GM21529 (cell line): ENCODE results near the gene DBNDD1.
"Not testable (repeated sequence)": the region's sequence is repeated elsewhere in the genome, so short reads cannot be mapped to it uniquely, and the experiment has no call there.

Experiments
- ATAC-seq: cut with Tn5 transposase; IDR thresholded peaks from one replicate; pipeline ENCODE4 v1.9.1; 2021; ENCODE audit not compliant: unreplicated experiment

DBNDD1 gene

GRCh38 chr16:89994389-89994720 lies 24.9 kb downstream of the DBNDD1 start:
- ATAC-seq = no peak

GRCh38 chr16:89993971-89994370 lies 25.3 kb downstream of the DBNDD1 start:
- no peak for ATAC-seq

- no peak for ATAC-seq
These were observed 25.9 kb downstream of the DBNDD1 start for GRCh38 chr16:89993377-89993776.

GRCh38 chr16:89990799-89991198 lies 28.5 kb downstream of the DBNDD1 start:
- no peak for ATAC-seq

- ATAC-seq = no peak
These were observed 30.3 kb downstream of the DBNDD1 start for GRCh38 chr16:89988951-89989350.

GRCh38 chr16:89987169-89987568 lies 32.1 kb downstream of the DBNDD1 start:
- no peak for ATAC-seq

GRCh38 chr16:89986600-89986999 lies 32.7 kb downstream of the DBNDD1 start:
- no peak for ATAC-seq

- ATAC-seq = no peak
These were observed 34.0 kb downstream of the DBNDD1 start for GRCh38 chr16:89985219-89985618.

- no peak for ATAC-seq
These were observed 35.0 kb downstream of the DBNDD1 start for GRCh38 chr16:89984216-89984615.

- ATAC-seq = no peak
These were observed 35.7 kb downstream of the DBNDD1 start for GRCh38 chr16:89983536-89983935.

GRCh38 chr16:89982318-89982717 lies 36.9 kb downstream of the DBNDD1 start:
- no peak for ATAC-seq

- ATAC-seq = peak; percentile 90
These were observed 37.8 kb downstream of the DBNDD1 start for GRCh38 chr16:89981414-89981813.

GRCh38 chr16:89974870-89975269 lies 44.4 kb downstream of the DBNDD1 start:
- no peak for ATAC-seq

GRCh38 chr16:89973654-89974335 lies 45.5 kb downstream of the DBNDD1 start:
- ATAC-seq = no peak

GRCh38 chr16:89973235-89973634 lies 46.0 kb downstream of the DBNDD1 start:
- ATAC-seq = no peak

- peak; percentile 69 for ATAC-seq
These were observed 46.7 kb downstream of the DBNDD1 start for GRCh38 chr16:89972244-89973234.

- no peak for ATAC-seq
These were observed 47.6 kb downstream of the DBNDD1 start for GRCh38 chr16:89971495-89972243.

GRCh38 chr16:89969741-89970410 lies 49.4 kb downstream of the DBNDD1 start:
- no peak for ATAC-seq

- not testable (repeated sequence) for ATAC-seq
These were observed 51.2 kb downstream of the DBNDD1 start for GRCh38 chr16:89968074-89968473.

GRCh38 chr16:89967436-89967835 lies 51.8 kb downstream of the DBNDD1 start:
- not testable (repeated sequence) for ATAC-seq

- no peak for ATAC-seq
These were observed 52.5 kb downstream of the DBNDD1 start for GRCh38 chr16:89966756-89967155.
